ENCODE measurements around the gene ZBTB2. TPM values are rescaled to one million over a fixed set of nuclear protein-coding genes. Genes with fewer than 3 reads are reported as not detected.

The ZBTB2 gene
- total and polyA plus RNA-seq, 10 donors = 11.0 to 19.1 (median 14.1) TPM

DNA sequence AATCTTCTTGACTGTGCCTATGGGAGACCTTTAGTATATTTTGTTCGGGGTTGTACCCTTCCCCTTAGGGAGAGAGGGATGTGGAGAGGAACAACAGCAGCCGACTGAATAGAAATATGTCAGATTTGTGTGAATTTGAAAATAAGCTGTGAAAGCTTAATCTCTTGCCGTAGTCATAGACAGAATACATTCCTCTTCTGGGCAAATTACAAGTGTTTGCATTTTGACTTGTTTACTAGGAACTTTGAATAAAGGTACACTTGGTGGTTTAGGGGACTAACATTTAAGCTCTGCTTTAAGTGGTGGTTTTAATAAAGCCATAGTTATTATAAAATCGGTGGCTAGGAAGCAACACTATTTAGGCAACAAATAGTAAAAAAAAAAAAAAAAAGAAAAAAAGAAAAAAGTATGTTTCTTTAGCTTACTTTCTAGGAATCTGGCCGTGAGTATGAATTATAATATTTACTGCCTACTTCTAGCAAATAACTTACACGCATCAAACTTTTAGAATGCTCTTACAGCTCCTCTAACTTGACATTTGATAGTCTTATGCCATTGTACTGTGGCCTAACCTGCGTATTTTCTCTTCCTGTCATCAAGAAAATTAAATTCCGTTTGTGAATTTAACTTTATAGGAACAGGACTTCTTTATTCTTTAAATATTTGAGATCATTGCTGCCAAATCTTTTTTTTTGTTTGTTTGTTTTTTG is 65.1 kb downstream of the ZBTB2 start:
- TF ChIP-seq, protein P1, sequence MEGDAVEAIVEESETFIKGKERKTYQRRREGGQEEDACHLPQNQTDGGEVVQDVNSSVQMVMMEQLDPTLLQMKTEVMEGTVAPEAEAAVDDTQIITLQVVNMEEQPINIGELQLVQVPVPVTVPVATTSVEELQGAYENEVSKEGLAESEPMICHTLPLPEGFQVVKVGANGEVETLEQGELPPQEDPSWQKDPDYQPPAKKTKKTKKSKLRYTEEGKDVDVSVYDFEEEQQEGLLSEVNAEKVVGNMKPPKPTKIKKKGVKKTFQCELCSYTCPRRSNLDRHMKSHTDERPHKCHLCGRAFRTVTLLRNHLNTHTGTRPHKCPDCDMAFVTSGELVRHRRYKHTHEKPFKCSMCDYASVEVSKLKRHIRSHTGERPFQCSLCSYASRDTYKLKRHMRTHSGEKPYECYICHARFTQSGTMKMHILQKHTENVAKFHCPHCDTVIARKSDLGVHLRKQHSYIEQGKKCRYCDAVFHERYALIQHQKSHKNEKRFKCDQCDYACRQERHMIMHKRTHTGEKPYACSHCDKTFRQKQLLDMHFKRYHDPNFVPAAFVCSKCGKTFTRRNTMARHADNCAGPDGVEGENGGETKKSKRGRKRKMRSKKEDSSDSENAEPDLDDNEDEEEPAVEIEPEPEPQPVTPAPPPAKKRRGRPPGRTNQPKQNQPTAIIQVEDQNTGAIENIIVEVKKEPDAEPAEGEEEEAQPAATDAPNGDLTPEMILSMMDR (IDR thresholded peaks at IDR 0.05 in 8 of 11, conservative IDR thresholded peaks at IDR 0.05 in 3 of 11) = no peak
- intact Hi-C loops (cut with DNase I; ENCODE audit: low total_unique reads) = no loop called here
- no peak for DNase-seq
- H3K4me3 ChIP-seq = peak overlapping the region; percentile 27 to 70 (median 49)
- H3K27me3 ChIP-seq (replicated peaks in 1 of 7) = peaks cover 0 to 31% (median 0%) of the 10 kb centered on the region in 7 donors
- H3K27ac ChIP-seq = peak overlapping the region in 7 of 8 donors; percentile 5 to 77 (median 55)
- H3K36me3 ChIP-seq = no peaks in the 10 kb centered on the region
- WGBS, 5 donors = 57 to 72% (median 65%) methylated on average over 8 of the region's 8 CpGs
- no peaks in the 10 kb centered on the region for H3K9me3 ChIP-seq
- H3K4me1 ChIP-seq = peaks cover 10 to 36% (median 28%) of the 10 kb centered on the region in 6 donors

- DNase-seq = peak; percentile 83
- Histone ChIP-seq H3K9me3 (no peaks in the 10 kb centered on the region), H3K27me3 (replicated peaks in 1 of 7) (peaks cover 0 to 31% (median 0%) of the 10 kb centered on the region in 7 donors), H3K4me1 (peaks cover 10 to 36% (median 28%) of the 10 kb centered on the region in 6 donors), H3K27ac (peak overlapping the region in 7 of 8 donors; percentile 5 to 77 (median 55)), H3K36me3 (no peaks in the 10 kb centered on the region), H3K4me3 (peak overlapping the region; percentile 27 to 70 (median 49))
- TF ChIP-seq POLR2AphosphoS5 (IDR thresholded peaks at IDR 0.05) (peak; percentile 38 to 73 (median 49)), POLR2A (IDR thresholded peaks at IDR 0.05) (no peak)
- TF ChIP-seq, protein P1 (IDR thresholded peaks at IDR 0.05 in 8 of 11, conservative IDR thresholded peaks at IDR 0.05 in 3 of 11) = no peak
- intact Hi-C loops (cut with DNase I; ENCODE audit: low total_unique reads) = loop anchor here (2.0 kb wide), 1 partner anchor 311 kb away; no protein-coding TSS in a partner anchor
- WGBS, 5 donors = 4 to 7% (median 6%) methylated on average over 34 to 46 of the region's 46 CpGs
Observed at GRCh38 chr6:151325075-151326050, 66.0 kb downstream of the ZBTB2 start.

- peak overlapping the region in 1 of 8 donors; percentile 27 for H3K4me3 ChIP-seq
- WGBS, 5 donors = 31 to 34% (median 33%) methylated on average over 6 of the region's 6 CpGs
- no peak for TF ChIP-seq POLR2A (IDR thresholded peaks at IDR 0.05)
- TF ChIP-seq, protein P1 (IDR thresholded peaks at IDR 0.05 in 8 of 11, conservative IDR thresholded peaks at IDR 0.05 in 3 of 11) = peak in 5 of 11 experiments; percentile 45 to 63 (median 56)
- H3K9me3 ChIP-seq = no peaks in the 10 kb centered on the region
- intact Hi-C loops (cut with DNase I; ENCODE audit: low total_unique reads) = loop anchor here (2.0 kb wide), 1 partner anchor 310 kb away; no protein-coding TSS in a partner anchor
- peak overlapping the region in 6 of 8 donors; percentile 16 to 62 (median 47) for H3K27ac ChIP-seq
- no peaks in the 10 kb centered on the region for H3K36me3 ChIP-seq
- H3K4me1 ChIP-seq = peaks cover 10 to 36% (median 28%) of the 10 kb centered on the region in 6 donors
- peaks cover 0 to 31% (median 0%) of the 10 kb centered on the region in 7 donors for H3K27me3 ChIP-seq (replicated peaks in 1 of 7)
- no peak for DNase-seq
Observed at GRCh38 chr6:151324488-151324825, 66.9 kb downstream of the ZBTB2 start.

Data from spleen (tissue), 11 donors.